Smooth muscle cell (in vitro differentiated cells): Measurements from ENCODE around the gene KCNN1. TPM values are rescaled to one million over a fixed set of nuclear protein-coding genes. Genes with fewer than 3 reads are reported as not detected.
"Not testable (repeated sequence)": the region's sequence is repeated elsewhere in the genome, so short reads cannot be mapped to it uniquely, and the experiment has no call there.

Experiments
- DNase-seq: peaks from one replicate; lab custom pipeline; 2025; ENCODE audit not compliant: unreplicated experiment; lab: John Stamatoyannopoulos, UW
- H2AFZ ChIP-seq: fragments of 200-600 bp; sonication (generic); 2 replicates; pipeline ENCODE4 v1.6.0; 2016; ENCODE audit warnings: antibody characterized with exemption, low read depth, mild to moderate bottlenecking
- H3F3A ChIP-seq: fragments of 200-600 bp; sonication (generic); 2 replicates; pipeline ENCODE4 v1.6.0; 2017; ENCODE audit warnings: antibody characterized with exemption, low read depth
- H3K27ac ChIP-seq: fragments of 200-600 bp; sonication (generic); 2 replicates; pipeline ENCODE4 v1.5.1; 2016; ENCODE audit warnings: low read depth, mild to moderate bottlenecking
- H3K27me3 ChIP-seq: fragments of 200-600 bp; sonication (generic); 2 replicates; pipeline ENCODE4 v1.6.1; 2016; ENCODE audit warnings: low read depth, mild to moderate bottlenecking
- H3K36me3 ChIP-seq: fragments of 200-600 bp; sonication (generic); 2 replicates; pipeline ENCODE4 v1.5.1; 2016; ENCODE audit warnings: low read depth
- H3K4me1 ChIP-seq: fragments of 200-600 bp; sonication (generic); 2 replicates; pipeline ENCODE4 v1.5.1; 2016; ENCODE audit warnings: low read depth
- H3K4me2 ChIP-seq: fragments of 200-600 bp; sonication (generic); 2 replicates; pipeline ENCODE4 v1.6.0; 2016; ENCODE audit warnings: mild to moderate bottlenecking
- H3K4me3 ChIP-seq: fragments of 200-600 bp; sonication (generic); 2 replicates; pipeline ENCODE4 v1.5.1; 2016; ENCODE audit warnings: mild to moderate bottlenecking
- H3K79me2 ChIP-seq: fragments of 200-600 bp; sonication (generic); 2 replicates; pipeline ENCODE4 v1.6.0; 2016; ENCODE audit warnings: low read depth, mild to moderate bottlenecking
- H3K9ac ChIP-seq: fragments of 200-600 bp; sonication (generic); 2 replicates; pipeline ENCODE4 v1.6.0; 2016; ENCODE audit warnings: low read depth
- H3K9me3 ChIP-seq: fragments of 200-600 bp; sonication (generic); replicated peaks from 2 replicates; pipeline ENCODE4 v1.5.1; 2016; ENCODE audit warnings: low read depth
- H4K20me1 ChIP-seq: fragments of 200-600 bp; sonication (generic); 2 replicates; pipeline ENCODE4 v1.6.0; 2016; ENCODE audit warnings: low read depth
- WGBS: methylation state at CpG from one replicate; pipeline ENCODE4 v1.1.7; 2016; ENCODE audit warnings: low lambda C conversion rate; 5-methylcytosine and 5-hydroxymethylcytosine counted together
- polyA plus RNA-seq: library from polyadenylated mRNA; unstranded; fragments of >200 nt; fragmentation: Nextera tagmentation; extraction: Ambion mirVana; gene quantifications from 2 replicates; pipeline ENCODE4 v1.2.1, GENCODE V29; 2016
- total RNA-seq: library from RNA; depleted of rRNA; stranded (reverse); fragments of >200 nt; gene quantifications from 2 replicates; pipeline ENCODE4 v1.2.3, GENCODE V29; 2014
- TF ChIP-seq, protein P1 (sequence below): fragments of 200-600 bp; sonication (generic); IDR thresholded peaks from 2 replicates; pipeline ENCODE4 v1.5.1; 2017; ENCODE audit warnings: borderline replicate concordance, mild to moderate bottlenecking, antibody characterized with exemption; ENCODE audit not compliant: insufficient read depth, poor library complexity, severe bottlenecking

The KCNN1 gene
- total and polyA plus RNA-seq, 2 experiments from 2014 or later = 0.22 to 4.2 TPM

DNA sequence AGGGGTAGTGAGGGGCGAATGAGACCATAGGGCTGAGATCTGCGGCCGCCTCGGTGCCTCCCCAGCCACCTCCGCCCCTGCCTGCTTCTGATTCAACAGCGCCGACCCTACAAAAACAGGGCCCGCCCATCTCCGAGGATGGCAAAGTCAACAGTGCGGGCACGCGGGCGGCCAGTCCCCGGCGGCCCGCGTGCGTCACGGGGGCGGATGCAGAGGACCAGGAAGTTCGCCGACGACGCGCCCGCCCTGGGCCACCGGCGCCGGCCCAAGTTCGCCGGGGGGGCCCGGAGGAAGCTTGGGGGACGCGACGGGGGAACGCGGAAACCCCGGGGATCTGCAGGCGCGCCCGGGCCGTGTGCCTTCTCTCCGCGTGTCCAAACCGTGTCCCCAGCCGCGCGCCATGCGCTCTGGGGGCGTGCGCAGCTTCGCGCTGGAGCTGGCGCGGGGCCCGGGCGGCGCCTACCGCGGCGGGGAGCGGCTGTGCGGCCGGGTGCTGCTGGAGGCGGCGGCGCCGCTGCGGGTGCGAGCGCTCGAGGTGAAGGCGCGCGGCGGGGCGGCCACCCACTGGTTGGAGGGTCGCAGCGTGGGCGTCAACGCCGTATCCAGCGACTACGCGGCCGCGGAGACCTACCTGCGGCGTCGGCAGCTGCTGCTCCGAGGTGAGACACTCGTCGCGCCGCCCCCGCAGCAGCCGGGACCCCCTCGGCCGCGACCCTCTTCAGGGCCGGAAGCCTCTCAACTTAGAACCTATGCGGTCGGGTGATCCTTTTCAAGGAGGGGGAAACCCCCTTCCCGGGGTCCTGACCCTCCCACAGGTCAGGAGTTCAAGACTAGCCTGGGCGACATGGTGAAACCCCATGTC, 34.2 kb downstream of the KCNN1 start:
- Histone ChIP-seq H2AFZ (peak overlapping the region; percentile 92), H3K9me3 (no peaks in the 10 kb centered on the region), H3K79me2 (no peaks in the 10 kb centered on the region), H3K36me3 (no peaks in the 10 kb centered on the region), H3K4me3 (peak overlapping the region; percentile 56), H3K27me3 (no peaks in the 10 kb centered on the region), H4K20me1 (no peaks in the 10 kb centered on the region), H3K4me1 (no peaks in the 10 kb centered on the region), H3F3A (no peaks in the 10 kb centered on the region), H3K4me2 (peak overlapping the region; percentile 98), H3K27ac (no peak overlapping the region), H3K9ac (no peak overlapping the region)
- peak; percentile 51 for DNase-seq
- 5% methylated on average over 44 of the region's 105 CpGs for WGBS
- TF ChIP-seq, protein P1, sequence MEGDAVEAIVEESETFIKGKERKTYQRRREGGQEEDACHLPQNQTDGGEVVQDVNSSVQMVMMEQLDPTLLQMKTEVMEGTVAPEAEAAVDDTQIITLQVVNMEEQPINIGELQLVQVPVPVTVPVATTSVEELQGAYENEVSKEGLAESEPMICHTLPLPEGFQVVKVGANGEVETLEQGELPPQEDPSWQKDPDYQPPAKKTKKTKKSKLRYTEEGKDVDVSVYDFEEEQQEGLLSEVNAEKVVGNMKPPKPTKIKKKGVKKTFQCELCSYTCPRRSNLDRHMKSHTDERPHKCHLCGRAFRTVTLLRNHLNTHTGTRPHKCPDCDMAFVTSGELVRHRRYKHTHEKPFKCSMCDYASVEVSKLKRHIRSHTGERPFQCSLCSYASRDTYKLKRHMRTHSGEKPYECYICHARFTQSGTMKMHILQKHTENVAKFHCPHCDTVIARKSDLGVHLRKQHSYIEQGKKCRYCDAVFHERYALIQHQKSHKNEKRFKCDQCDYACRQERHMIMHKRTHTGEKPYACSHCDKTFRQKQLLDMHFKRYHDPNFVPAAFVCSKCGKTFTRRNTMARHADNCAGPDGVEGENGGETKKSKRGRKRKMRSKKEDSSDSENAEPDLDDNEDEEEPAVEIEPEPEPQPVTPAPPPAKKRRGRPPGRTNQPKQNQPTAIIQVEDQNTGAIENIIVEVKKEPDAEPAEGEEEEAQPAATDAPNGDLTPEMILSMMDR = no peak

DNA sequence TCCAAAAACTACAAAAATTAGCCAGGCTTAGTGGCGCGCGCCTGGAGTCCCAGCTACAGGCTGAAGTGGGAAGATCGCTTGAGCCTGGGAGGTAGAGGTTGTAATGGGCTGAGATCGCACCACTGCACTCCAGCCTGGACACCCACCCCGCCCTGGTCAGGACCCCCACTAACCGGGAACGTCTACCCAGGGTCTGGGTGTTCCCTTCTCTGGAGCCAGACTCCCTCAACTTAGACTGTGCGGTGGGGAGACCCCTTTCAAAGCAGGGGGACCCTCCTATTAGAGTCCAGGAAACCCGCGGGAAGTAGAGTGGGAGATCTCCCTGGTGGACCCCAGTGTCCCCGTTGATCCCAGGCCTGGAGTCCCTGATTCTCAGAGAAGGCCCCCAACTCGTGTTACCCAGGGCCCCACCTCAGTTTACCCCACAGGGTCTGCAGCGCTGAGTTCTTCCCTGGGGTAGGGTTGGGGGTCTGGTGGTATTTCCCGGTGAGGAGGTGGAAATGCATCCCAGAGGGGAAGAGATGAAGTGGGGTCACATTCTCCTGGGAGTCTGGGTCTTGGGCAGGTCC, 35.0 kb downstream of the KCNN1 start:
- Histone ChIP-seq H3F3A (no peaks in the 10 kb centered on the region), H2AFZ (peak overlapping the region; percentile 7), H3K27ac (no peak overlapping the region), H3K4me3 (peak overlapping the region; percentile 56), H3K36me3 (no peaks in the 10 kb centered on the region), H3K4me1 (no peaks in the 10 kb centered on the region), H3K9ac (no peak overlapping the region), H3K27me3 (no peaks in the 10 kb centered on the region), H3K9me3 (no peaks in the 10 kb centered on the region), H4K20me1 (no peaks in the 10 kb centered on the region), H3K79me2 (no peaks in the 10 kb centered on the region), H3K4me2 (peak overlapping the region; percentile 98)
- no peak for DNase-seq
- TF ChIP-seq, protein P1 = no peak
- WGBS = 71% methylated on average over 15 of the region's 15 CpGs

DNA sequence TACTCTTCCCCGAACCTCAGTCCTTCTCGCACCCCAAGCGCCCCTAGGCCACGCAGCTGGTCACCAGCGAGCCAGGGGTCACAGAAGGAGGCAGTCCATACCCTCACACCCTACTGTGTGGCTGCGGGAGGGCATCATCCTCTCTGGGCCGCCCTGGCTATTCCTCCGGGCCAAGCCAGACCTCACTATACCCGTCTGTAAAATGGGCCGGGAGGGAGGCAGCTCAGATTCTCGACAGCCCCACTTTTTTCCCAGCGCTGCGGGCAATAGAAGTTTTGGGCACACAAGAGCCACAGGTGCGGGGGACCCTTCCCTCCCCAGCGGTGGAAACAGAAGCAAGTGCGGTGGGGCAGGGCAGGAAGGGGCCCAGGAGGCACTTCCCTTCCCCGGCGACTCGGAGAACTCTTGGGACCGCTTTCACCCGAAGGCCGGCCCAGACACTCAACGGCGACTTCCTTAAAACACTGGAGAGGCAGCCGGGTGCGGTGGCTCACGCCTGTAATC, 35.5 kb downstream of the KCNN1 start:
- WGBS = 95% methylated on average over 25 of the region's 27 CpGs
- no peaks in the 10 kb centered on the region for H4K20me1 ChIP-seq
- H3K4me2 ChIP-seq = peak overlapping the region; percentile 98
- H2AFZ ChIP-seq = no peak overlapping the region
- no peak overlapping the region for H3K9ac ChIP-seq
- H3K4me3 ChIP-seq = no peak overlapping the region
- no peaks in the 10 kb centered on the region for H3F3A ChIP-seq
- H3K27ac ChIP-seq = no peak overlapping the region
- H3K79me2 ChIP-seq = no peaks in the 10 kb centered on the region
- TF ChIP-seq, protein P1 = no peak
- H3K27me3 ChIP-seq = no peaks in the 10 kb centered on the region
- DNase-seq = no peak
- H3K36me3 ChIP-seq = no peaks in the 10 kb centered on the region
- H3K9me3 ChIP-seq = no peaks in the 10 kb centered on the region
- H3K4me1 ChIP-seq = no peaks in the 10 kb centered on the region

DNA sequence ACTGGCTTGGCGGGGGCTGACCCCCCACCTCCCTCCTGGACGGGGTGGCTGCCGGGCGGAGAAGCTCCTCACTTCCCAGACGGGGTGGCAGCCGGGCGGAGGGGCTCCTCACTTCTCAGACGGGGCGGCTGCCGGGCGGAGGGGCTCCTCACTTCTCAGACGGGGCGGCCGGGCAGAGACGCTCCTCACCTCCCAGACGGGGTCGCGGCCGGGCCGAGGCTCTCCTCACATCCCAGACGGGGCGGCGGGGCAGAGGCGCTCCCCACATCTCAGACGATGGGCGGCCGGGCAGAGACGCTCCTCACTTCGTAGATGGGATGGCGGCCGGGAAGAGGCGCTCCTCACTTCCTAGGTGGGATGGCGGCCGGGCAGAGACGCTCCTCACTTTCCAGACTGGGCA, 38.8 kb downstream of the KCNN1 start:
- not testable (repeated sequence) for DNase-seq, H3K27ac ChIP-seq, H3K79me2 ChIP-seq, H3K27me3 ChIP-seq, H3K4me1 ChIP-seq, H3K4me2 ChIP-seq, H3K36me3 ChIP-seq, H3F3A ChIP-seq, H3K9me3 ChIP-seq, H4K20me1 ChIP-seq, H3K9ac ChIP-seq, H3K4me3 ChIP-seq, H2AFZ ChIP-seq
- 97% methylated on average over 20 of the region's 35 CpGs for WGBS
